GM21717 (cell line): ENCODE data around the gene TAX1BP3.
"Not testable (repeated sequence)": the region's sequence is repeated elsewhere in the genome, so short reads cannot be mapped to it uniquely, and the experiment has no call there.

Source experiments
- ATAC-seq: cut with Tn5 transposase; IDR thresholded peaks from one replicate; pipeline ENCODE4 v1.9.1; 2021; ENCODE audit warnings: mild to moderate bottlenecking, moderate library complexity; ENCODE audit not compliant: unreplicated experiment

TAX1BP3 gene, protein sequence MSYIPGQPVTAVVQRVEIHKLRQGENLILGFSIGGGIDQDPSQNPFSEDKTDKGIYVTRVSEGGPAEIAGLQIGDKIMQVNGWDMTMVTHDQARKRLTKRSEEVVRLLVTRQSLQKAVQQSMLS

GRCh38 chr17:3668279-3669084 lies at the start of gene TAX1BP3, which contains the start of gene EMC6:
TAX1BP3 (minus strand) TSS chr17:3668578; CDS start chr17:3668526, 52 bp downstream.
EMC6 (plus strand) TSS chr17:3668812; CDS start chr17:3669147, 335 bp downstream.
- ATAC-seq: peak; percentile 74

GRCh38 chr17:3715296-3715695 lies 46.9 kb upstream of the TAX1BP3 start:
- no peak for ATAC-seq

DNA sequence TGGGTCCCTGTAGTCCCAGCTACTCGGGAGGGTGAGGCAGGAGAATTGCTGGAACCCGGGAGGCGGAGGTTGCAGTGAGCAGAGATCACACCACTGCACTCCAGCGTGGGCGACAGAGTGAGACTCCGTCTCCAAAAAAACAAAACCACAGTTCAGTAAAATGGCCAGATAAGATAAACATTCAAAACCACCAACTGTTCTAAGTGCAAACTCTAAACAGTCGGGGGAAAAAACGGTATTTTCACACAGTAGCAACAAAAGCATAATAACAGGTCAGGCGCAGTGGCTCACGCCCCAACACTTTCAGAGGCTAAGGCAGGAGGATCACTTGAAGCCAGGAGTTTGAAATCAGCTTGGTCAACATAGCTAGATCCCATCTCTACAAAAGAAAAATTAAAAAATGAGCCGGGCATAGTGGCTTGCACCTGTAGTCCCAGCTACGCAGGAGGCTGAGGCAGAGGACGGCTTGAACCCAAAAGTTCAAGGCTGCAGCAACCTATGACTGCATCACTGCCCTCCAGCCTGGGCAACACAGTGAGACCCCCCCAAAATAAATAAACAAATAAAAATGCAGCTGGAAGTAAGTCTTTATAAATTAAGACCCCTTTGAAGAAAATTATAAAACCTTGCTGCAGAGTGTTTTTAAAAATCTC lies 44.6 kb upstream of the TAX1BP3 start:
- no peak for ATAC-seq

GRCh38 chr17:3710951-3711383 lies 42.6 kb upstream of the TAX1BP3 start:
- peak; percentile 91 for ATAC-seq

DNA sequence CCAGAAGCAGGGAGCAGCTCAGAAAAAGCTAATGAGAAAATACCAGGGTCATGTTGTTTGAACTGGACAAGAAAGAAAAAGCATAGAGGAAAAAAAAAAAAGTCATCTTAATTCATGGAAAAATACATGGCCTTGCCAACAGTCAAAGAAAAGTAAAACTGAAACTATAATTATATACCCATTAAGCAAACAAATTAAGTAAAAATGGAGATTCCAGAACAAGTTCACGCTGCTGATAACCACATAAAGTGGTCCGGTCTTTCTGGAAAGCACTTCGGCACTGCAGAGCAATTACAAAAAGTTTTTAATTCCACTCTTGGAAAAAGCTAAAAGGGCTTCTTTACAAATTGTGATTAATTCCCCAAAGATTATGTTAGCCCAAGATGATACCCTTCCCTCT lies 40.0 kb upstream of the TAX1BP3 start:
- ATAC-seq: no peak

- not testable (repeated sequence) for ATAC-seq
These were observed 37.3 kb upstream of the TAX1BP3 start for GRCh38 chr17:3705718-3705984.

GRCh38 chr17:3704931-3705717 lies 36.7 kb upstream of the TAX1BP3 start:
- no peak for ATAC-seq

DNA sequence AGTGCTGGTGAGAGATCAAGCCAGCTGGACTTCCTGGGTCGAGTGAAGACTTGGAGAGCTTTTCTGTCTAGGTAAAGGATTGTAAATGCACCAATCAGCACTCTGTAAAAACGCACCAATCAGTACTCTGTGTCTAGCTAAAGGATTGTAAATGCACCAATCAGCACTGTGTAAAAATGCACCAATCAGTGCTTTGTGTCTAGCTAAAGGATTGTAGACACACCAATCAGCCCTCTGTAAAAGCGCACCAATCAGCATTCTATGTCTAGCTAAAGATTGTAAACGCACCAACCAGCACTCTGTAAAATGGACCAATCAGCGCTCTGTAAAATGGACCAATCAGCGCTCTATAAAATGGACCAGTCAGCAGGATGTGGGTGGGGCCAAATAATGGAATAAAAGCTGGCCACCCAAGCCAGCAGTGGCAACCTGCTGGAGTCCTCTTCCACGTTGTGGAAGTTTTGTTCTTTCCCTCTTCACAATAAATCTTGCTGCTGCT lies 33.7 kb upstream of the TAX1BP3 start:
- not testable (repeated sequence) for ATAC-seq

- ATAC-seq: no peak
These were observed 31.6 kb upstream of the TAX1BP3 start for GRCh38 chr17:3699951-3700350.

- ATAC-seq: no peak
These were observed 29.8 kb upstream of the TAX1BP3 start for GRCh38 chr17:3698139-3698538.

DNA sequence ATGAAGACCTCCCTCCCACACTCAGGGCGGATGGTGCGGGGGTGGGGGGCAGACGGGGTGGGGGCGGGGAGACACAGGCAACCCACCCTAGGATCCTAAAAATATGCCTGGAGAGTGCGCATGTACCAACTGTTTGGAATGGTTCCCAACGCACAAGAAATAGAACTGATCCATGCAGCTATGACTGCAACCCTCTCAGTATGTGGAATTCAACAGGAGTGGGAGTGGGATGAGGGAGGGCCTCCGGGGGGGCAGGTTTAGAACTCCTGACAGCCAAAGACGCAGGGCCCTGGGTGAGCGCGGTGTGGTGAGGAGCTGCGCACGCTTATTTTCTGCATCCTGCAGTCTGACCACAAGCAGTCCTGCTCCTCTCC lies 28.7 kb upstream of the TAX1BP3 start:
- ATAC-seq: no peak

DNA sequence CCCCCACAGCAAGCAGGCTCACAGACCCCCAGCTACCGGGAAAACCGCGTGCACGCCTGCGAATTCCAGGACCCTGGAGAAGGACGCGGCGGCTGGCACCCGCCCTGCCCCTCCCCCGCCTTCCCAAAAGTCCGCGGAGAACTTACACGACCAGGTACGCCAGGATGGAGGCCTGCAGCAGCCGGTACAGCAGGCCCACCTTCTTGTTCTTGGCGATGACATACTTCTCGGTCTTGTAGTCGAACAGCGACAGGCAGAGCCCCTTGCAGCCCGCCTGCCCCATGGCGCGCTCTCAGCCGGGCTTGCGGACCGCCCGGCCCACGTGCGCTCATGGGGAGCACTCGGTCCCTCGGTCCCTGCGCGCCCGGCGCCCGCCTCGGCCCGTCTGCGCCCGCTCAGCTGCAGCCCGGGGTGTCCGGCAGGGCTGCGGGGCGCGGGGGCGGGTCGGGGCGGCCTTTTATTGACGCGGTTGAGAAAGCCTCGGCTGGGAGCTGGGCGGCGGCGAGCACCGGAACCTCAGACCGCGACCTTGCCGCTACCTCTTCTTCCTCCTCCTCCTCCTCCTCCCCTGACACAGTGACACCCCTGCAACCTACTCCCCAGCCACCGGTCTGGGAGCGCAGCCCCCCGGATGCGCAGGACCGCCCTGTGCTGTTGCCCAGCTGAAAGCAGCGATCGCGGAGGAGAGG lies 27.5 kb upstream of the TAX1BP3 start, which contains the start of gene P2RX5:
P2RX5 (minus strand) TSS at position 433 of the 689 bp plus-strand sequence; CDS start at position 283, 150 bp downstream.
- ATAC-seq: no peak

DNA sequence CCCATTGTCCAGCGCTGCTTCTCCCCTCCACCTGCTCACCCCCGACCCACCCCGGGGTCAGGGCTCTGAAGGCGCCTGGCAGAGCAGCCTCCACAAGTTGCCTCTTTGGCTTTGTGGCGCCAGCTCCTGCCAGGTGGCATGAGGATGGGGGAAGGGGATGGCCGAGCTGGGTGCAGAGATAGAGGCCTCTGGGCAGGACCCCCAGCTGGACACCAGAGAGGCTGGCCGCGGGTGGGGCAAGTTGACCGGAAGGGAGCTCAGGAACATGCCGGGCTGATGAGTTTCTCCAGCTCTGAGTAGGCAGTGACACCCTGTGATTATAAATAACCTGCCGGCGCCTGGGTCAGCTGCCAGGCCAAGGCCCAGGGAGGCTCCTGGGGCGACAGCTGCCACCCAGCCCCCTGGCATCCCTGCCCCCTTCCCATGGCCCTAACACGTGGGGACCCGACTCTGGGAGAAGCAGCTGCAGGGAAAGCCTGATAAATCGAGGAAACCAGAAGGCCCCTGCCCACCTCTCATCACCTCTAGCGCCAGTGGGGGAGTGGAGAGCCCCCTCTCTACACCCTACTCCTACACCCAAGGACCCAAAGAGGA lies 26.8 kb upstream of the TAX1BP3 start:
- no peak for ATAC-seq

DNA sequence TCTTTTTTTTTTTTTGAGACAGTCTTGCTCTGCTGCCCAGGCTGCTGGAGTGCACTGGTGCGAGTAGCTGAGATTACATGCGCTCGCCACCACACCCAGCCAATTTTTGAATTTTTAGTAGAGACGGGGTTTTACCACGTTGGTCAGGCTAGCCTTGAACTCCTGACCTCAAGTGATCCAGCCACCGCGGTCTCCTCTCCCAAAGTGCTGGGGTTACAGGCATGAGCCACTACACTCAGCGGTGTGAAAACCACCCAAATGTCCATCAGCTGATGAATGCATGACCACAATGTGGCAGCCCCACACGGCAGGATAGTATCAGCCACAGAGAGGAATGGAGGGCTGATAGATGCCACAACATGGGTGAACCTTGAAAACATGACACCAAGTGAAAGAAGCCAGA lies 25.5 kb upstream of the TAX1BP3 start:
- ATAC-seq: peak; percentile 47

DNA sequence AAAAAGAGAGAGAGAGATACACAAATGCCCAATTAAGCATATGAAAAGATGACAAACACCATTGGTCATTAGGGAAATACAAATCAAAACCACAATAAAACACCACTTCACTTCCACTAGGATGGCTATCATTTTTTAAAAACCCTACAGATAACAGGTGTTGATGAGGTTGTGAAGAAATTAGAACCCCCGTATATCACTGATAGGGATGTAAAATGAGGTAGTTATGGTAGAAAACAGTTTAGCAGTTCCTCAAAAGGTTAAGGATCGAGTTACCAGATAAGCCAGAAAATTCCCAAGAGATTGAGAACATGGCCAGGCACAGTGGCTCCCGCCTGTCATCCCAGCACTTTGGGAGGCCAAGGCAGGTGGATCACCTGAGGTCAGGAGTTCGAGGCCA lies 24.8 kb upstream of the TAX1BP3 start:
- no peak for ATAC-seq

- ATAC-seq: no peak
These were observed 24.0 kb upstream of the TAX1BP3 start for GRCh38 chr17:3692346-3692745.

GRCh38 chr17:3691617-3692067 lies 23.3 kb upstream of the TAX1BP3 start:
- no peak for ATAC-seq

GRCh38 chr17:3690094-3690715 lies 21.8 kb upstream of the TAX1BP3 start:
- ATAC-seq: no peak

- ATAC-seq: no peak
These were observed 21.1 kb upstream of the TAX1BP3 start for GRCh38 chr17:3689262-3690093.
